PC-9 (cell line): ENCODE results near the gene IDI2.

Experiments used
- CTCF ChIP-seq: fragments of 200-600 bp; sonication (generic); conservative IDR thresholded peaks from 2 replicates; pipeline ENCODE4 v1.6.1; 2017; ENCODE audit warnings: mixed run types, antibody characterized with exemption, mild to moderate bottlenecking, moderate library complexity
- EZH2 ChIP-seq: fragments of 200-600 bp; sonication (generic); IDR thresholded peaks from 2 replicates; pipeline ENCODE4 v1.8.0; 2017; ENCODE audit warnings: antibody characterized with exemption, low read depth

- no peak for TF ChIP-seq EZH2
- no peak for TF ChIP-seq CTCF
Observed at GRCh38 chr10:988667-989545, 36.8 kb downstream of the IDI2 start.
